Left renal pelvis (tissue), 4 donors: ENCODE data around the gene RRAD. TPM values are rescaled to one million over a fixed set of nuclear protein-coding genes. Genes with fewer than 3 reads are reported as not detected.
"Not testable (repeated sequence)": the region's sequence is repeated elsewhere in the genome, so short reads cannot be mapped to it uniquely, and the experiment has no call there.

Experiments
- DNase-seq, 4 donors: peaks; one replicate each; pipeline ENCODE4 v3.0.0-alpha.2; 2013; ENCODE audit warnings: low read depth in 4 of 4, low spot score in 3 of 4
- polyA plus RNA-seq, 4 donors: library from polyadenylated mRNA; unstranded; fragments of 120-200 nt; gene quantifications; one replicate each; pipeline ENCODE4 v1.2.1, GENCODE V29; 2013; ENCODE audit not compliant: insufficient read length in 4 of 4

RRAD gene
- polyA plus RNA-seq, 4 donors: 1.2 to 5.4 (median 2.1) TPM

DNA sequence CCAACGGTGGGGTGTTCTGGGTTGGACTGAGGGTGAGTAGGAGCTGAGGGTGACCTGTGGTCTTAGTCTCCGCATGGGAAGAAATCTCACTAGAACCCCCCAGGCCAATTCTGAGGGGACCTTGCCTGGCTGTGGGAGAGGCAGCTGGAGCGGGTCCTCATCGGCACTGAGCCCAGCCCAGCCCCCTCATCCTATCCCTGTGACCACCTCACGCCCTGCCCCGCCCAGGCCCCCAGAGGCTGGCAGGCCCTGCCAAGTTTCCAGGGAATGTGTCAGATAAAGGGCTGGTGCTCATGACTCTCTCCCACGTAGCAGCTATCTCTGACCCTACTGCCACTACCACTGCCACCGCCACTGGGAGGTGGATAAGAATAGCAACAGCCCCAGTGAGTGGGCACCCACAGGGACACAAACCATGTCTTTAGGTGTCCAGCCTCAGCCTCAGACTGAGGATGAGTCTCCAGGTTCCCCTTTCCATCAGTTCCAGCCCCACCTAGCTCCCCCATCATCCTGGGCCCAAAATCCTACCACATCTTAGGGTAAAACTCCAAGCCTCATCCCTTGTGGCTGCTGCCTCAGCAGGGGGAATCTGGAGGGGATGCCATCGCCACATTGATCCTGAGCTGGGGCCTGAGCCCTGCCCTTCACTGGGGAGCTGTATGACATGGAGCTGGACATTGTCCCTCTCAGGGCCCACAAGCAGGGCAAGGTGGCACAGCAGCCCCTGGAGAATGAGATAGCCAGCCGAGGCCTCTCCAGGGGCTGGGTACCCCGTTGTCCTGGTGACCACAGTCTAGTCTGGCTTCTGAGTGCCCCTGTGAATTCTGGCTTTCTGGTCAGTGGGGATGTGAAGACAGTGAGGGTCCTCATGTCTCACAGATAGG lies 21.5 kb downstream of the RRAD start:
- no peak for DNase-seq

- no peak for DNase-seq
Measured at GRCh38 chr16:66902648-66903543, 22.4 kb downstream of the RRAD start.

- no peak for DNase-seq
Measured at GRCh38 chr16:66901626-66902025, 23.7 kb downstream of the RRAD start.

DNA sequence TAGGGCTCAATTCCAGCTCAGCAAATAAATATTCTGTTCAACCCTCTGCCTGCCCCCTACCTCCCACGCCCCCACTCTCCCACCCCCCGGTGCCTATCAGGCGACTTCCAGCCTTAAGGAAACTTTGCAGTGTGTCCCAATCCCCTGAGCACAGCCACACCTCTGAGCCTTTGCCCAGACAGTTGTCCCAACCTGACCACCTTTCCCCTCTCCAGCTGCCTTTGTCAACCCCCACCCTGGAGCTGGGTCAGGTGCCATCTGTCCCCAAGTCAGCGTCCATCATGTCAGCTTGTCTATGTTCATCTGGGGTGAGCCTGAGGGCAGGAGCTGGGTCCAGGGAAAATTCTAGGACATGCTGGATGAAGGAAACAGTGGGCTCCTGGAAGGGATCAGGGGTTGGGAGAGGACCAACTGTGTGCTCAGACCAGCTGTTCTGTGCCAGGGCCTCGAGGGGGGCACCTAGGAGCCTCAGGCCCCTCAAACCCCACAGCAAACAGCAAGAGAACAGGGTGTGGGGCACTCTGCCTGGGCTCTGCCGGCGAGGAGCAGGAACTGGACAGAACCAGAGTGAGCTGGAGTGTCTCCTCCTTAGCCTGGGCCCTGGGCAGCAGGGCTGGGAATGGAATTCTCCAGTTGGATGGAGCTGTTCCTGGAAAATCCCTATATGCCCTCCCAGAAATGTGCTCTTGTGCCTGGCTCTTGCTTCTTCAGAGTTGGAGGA lies 24.5 kb downstream of the RRAD start:
- DNase-seq: no peak

DNA sequence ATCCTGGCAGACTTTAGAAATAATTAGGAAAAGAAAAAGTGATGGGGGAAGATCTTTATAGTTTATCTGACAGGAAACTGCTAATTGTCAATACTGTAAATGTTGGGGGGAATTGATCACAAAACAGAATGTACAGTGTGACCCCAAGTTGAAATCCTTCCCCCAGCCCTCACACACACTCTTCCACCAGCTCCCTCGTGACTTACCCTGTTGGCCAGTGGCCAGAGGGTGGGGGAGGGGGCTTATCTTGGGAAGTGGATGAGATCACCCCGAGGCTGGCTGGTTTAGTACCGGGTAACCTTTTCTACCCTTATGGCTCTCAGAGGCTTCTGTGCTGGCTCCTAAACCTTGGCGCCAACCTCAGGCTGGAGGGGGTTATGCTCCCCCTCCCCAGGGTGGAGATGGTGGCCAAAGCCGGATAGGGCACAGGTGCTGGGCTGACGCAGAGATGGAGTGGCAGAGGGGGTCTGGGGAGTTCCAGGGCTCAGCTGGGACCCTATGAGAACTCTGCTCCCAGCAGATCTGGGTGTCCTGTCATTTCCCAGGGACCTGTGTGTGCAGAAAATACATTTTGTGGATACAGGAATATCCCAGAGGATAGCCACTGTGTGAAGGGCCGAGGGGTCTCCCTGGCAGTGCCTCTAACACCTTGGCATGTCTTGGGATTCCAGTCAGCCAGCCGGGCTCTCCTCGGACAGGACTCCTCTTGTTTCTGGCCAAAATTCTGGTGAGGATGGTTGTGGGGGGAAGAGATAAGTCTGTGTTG lies 25.2 kb downstream of the RRAD start:
- peak in 2 of 4 donors; percentile 69 to 82 for DNase-seq

GRCh38 chr16:66899310-66899944 lies 25.9 kb downstream of the RRAD start:
- no peak for DNase-seq

DNA sequence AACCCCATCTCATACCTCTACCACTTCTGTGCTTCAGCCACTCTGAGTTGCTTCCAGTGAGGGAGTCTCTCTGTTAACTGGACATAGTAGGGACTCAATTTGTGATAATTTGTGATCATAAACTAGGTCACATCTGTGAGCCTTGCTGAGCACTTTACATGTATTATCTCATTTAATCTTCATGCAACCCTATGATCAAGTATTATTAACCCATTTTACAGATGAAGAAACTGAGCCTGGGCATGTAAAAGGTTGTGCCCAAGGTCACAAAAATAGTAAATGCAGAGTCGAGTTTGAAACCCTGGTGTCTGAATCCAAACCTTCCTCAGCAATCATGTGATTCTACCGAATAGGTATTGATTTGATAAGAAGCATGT lies 26.4 kb downstream of the RRAD start:
- no peak for DNase-seq

- DNase-seq: no peak
Measured at GRCh38 chr16:66898207-66898606, 27.1 kb downstream of the RRAD start.

- not testable (repeated sequence) for DNase-seq
Measured at GRCh38 chr16:66896682-66897081, 28.7 kb downstream of the RRAD start.

DNA sequence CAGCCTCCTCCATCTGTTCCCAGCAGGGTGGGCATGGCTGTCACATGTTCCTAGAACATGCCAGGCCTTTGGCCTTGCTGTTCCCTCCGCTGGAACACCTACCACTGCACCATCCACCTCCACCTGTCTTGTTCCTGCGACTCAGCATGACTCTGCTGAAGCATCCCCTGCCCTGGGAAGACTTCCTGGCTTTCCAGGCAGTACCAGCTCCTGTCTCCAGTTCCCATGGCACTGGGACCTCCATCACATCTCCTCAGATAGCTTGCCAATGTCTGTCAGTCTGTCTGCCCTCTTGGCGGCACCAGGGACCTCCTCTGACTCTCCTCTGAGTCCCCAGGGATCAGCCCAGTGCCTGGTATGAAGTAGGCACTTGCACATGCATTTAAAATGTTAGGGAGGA lies 29.3 kb downstream of the RRAD start:
- no peak for DNase-seq

DNA sequence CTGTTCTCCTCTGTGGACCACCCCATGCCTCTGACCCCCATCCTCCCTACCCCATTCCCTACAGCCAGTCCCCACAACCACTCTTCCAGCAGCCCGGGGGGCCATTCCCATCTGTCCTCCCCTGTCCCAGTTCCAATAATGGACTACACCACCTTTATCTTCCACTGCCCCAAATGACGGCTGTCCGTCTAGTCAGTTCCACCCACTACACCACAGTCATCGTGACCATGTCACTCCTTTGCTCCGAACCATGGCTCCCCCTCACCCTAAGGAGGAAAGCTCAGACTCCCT lies 29.7 kb downstream of the RRAD start:
- DNase-seq: no peak

GRCh38 chr16:66894948-66895688 lies 30.2 kb downstream of the RRAD start:
- DNase-seq: peak in 1 of 4 donors; percentile 67

DNA sequence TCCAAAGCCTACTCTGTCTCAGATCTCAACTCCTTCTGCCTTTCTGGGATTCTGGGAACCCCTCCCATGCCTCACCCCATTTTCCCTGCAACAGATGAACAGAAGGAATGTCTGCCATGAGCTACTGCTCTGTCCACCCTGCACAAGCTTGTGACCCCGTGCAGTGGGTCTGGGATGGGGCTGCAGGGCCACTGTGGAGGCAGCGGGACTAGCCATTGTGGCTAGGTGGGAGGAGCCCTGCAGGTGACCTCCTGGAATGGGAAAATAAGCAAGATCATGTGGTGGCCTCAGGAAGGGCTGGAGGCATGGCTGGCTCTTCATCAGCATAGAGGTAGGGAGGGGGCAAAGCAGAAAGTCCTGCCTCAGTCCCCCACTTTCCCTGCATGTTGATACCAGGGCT lies 31.3 kb downstream of the RRAD start:
- DNase-seq: no peak

GRCh38 chr16:66891797-66892196 lies 33.5 kb downstream of the RRAD start:
- no peak for DNase-seq

DNA sequence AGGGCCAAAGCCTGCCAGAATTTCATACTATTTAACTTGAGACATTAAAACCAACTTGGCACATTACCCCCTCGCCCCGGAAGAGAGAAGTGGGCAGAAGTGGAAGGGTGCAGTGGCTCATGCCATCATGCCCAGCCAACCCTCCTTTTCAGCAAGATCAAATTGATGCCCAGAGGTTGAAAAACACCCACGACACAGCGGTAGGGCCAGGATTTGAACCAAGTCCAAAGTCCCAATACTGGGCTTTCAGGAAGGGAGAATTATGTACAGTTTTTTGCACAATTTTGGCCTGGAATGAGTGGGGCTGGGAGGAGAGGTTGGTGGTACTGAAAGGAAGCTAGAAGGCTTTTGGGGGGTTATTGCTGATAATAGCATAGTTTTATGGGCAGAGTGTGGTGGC lies 34.0 kb downstream of the RRAD start:
- DNase-seq: no peak

- no peak for DNase-seq
Measured at GRCh38 chr16:66890799-66891198, 34.5 kb downstream of the RRAD start.

GRCh38 chr16:66889622-66890021 lies 35.7 kb downstream of the RRAD start:
- no peak for DNase-seq

- no peak for DNase-seq
Measured at GRCh38 chr16:66888647-66889615, 36.4 kb downstream of the RRAD start.
